SJSA1 (cell line): Measurements from ENCODE around the gene ATP6V1C2. TPM values are rescaled to one million over a fixed set of nuclear protein-coding genes. Genes with fewer than 3 reads are reported as not detected.

Source experiments
- DNase-seq, 2 experiments: peaks; one replicate each; pipeline ENCODE4 v3.0.0-alpha.2; 2015 to 2020; ENCODE audit warnings: low spot score in 2 of 2, low read depth in 1 of 2
- H3K27ac ChIP-seq: fragments of 250-450 bp; sonication (Bioruptor Pico); 2 replicates; pipeline ENCODE4 v1.5.1; 2020; ENCODE audit warnings: mild to moderate bottlenecking, moderate library complexity
- H3K27me3 ChIP-seq: fragments of 250-450 bp; sonication (Bioruptor Pico); replicated peaks from 2 replicates; pipeline ENCODE4 v1.5.1; 2020; ENCODE audit warnings: mild to moderate bottlenecking, moderate library complexity
- H3K36me3 ChIP-seq: fragments of 250-450 bp; sonication (Bioruptor Pico); 2 replicates; pipeline ENCODE4 v1.5.1; 2020; ENCODE audit warnings: mild to moderate bottlenecking
- H3K4me1 ChIP-seq: fragments of 250-450 bp; sonication (Bioruptor Pico); replicated peaks from 2 replicates; pipeline ENCODE4 v1.6.1; 2021; ENCODE audit warnings: mild to moderate bottlenecking
- H3K4me3 ChIP-seq: fragments of 250-450 bp; sonication (Bioruptor Pico); 2 replicates; pipeline ENCODE4 v1.5.1; 2020; ENCODE audit warnings: mild to moderate bottlenecking
- H3K9me3 ChIP-seq: fragments of 250-450 bp; sonication (Bioruptor Pico); replicated peaks from 2 replicates; pipeline ENCODE4 v1.5.1; 2020; ENCODE audit warnings: mild to moderate bottlenecking
- total RNA-seq: library from RNA; depleted of rRNA; stranded (reverse); fragments of >200 nt; shearing (Covaris generic); gene quantifications from 2 replicates; pipeline ENCODE4 v1.2.3, GENCODE V29; 2014

ATP6V1C2 gene
- total RNA-seq, 1 experiment from 2014 or later: 0.13 TPM

- no peak overlapping the region for H3K4me3 ChIP-seq
- no peaks in the 10 kb centered on the region for H3K4me1 ChIP-seq
- H3K9me3 ChIP-seq: no peaks in the 10 kb centered on the region
- no peak overlapping the region for H3K27ac ChIP-seq
- DNase-seq: no peak
- H3K27me3 ChIP-seq: no peaks in the 10 kb centered on the region
- H3K36me3 ChIP-seq: no peaks in the 10 kb centered on the region
Observed at GRCh38 chr2:10765914-10766313, 44.5 kb downstream of the ATP6V1C2 start.

GRCh38 chr2:10768063-10768507 lies 46.7 kb downstream of the ATP6V1C2 start:
- H3K9me3 ChIP-seq: no peaks in the 10 kb centered on the region
- H3K4me3 ChIP-seq: no peak overlapping the region
- H3K27me3 ChIP-seq: no peaks in the 10 kb centered on the region
- H3K27ac ChIP-seq: no peak overlapping the region
- DNase-seq: no peak
- H3K36me3 ChIP-seq: no peaks in the 10 kb centered on the region
- H3K4me1 ChIP-seq: no peaks in the 10 kb centered on the region

GRCh38 chr2:10770956-10771750 lies 49.7 kb downstream of the ATP6V1C2 start:
- Histone ChIP-seq H3K27ac (no peak overlapping the region), H3K36me3 (no peaks in the 10 kb centered on the region), H3K9me3 (no peaks in the 10 kb centered on the region), H3K4me3 (no peak overlapping the region), H3K4me1 (no peaks in the 10 kb centered on the region), H3K27me3 (no peaks in the 10 kb centered on the region)
- no peak for DNase-seq

DNA sequence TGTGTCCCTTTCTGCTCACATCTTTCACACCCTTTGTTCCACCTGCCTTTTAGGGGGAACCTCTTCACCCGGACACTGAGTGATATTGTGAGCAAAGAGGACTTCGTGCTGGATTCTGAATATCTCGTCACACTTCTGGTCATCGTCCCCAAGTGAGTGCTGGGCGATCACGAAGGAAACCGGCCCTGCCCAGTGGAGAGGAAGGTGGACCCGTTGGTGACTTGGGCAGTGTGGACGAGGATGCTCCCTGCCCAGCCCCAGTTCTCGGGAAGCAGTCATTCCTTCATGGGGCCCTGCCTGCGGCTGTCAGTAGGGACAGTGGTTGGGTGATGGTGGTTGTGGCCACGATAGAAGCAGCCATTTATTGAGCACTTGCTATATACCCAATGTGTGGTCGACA lies 50.4 kb downstream of the ATP6V1C2 start:
- Histone ChIP-seq H3K36me3 (no peaks in the 10 kb centered on the region), H3K4me1 (no peaks in the 10 kb centered on the region), H3K4me3 (no peak overlapping the region), H3K27me3 (no peaks in the 10 kb centered on the region), H3K9me3 (no peaks in the 10 kb centered on the region), H3K27ac (no peak overlapping the region)
- no peak for DNase-seq

DNA sequence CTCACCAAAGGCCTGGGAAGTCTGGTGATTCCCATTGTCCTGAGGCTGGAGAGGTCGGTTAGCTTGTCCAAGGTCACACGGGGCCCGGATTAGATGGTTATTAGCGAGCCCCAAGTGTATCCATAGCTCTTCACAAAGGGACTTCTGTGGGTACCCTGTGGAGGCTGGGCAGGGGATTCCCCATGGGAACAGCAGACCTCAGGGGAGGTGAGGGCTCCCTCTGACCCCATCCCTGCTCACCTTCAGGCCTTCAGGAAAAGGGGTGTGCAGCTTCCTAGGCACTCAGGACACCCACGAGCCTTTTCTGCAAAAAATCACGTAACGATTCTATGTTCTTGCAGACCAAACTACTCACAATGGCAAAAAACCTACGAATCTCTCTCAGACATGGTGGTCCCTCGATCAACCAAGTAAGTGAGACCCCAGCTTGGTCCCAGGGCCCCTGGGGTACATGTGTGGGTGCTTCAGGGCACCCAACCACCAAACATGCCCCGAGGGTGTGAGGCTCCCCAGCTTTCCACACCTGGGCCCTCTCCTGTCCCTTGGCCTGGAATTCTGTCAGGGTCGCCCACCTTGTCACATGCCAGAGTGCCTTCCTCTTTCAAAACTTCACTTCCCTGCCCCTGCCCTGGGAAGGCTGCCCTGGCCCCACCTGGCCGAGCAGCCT lies 50.9 kb downstream of the ATP6V1C2 start:
- DNase-seq: no peak
- Histone ChIP-seq H3K27ac (no peak overlapping the region), H3K4me3 (no peak overlapping the region), H3K9me3 (no peaks in the 10 kb centered on the region), H3K36me3 (no peaks in the 10 kb centered on the region), H3K4me1 (no peaks in the 10 kb centered on the region), H3K27me3 (no peaks in the 10 kb centered on the region)

- no peak overlapping the region for H3K27ac ChIP-seq
- H3K36me3 ChIP-seq: peaks cover 2% of the 10 kb centered on the region; the same call in 1 of the 2 replicates
- H3K27me3 ChIP-seq: no peaks in the 10 kb centered on the region
- H3K4me1 ChIP-seq: no peaks in the 10 kb centered on the region
- DNase-seq: no peak
- H3K9me3 ChIP-seq: no peaks in the 10 kb centered on the region
- H3K4me3 ChIP-seq: no peak overlapping the region
Observed at GRCh38 chr2:10772868-10773215, 51.4 kb downstream of the ATP6V1C2 start.

DNA sequence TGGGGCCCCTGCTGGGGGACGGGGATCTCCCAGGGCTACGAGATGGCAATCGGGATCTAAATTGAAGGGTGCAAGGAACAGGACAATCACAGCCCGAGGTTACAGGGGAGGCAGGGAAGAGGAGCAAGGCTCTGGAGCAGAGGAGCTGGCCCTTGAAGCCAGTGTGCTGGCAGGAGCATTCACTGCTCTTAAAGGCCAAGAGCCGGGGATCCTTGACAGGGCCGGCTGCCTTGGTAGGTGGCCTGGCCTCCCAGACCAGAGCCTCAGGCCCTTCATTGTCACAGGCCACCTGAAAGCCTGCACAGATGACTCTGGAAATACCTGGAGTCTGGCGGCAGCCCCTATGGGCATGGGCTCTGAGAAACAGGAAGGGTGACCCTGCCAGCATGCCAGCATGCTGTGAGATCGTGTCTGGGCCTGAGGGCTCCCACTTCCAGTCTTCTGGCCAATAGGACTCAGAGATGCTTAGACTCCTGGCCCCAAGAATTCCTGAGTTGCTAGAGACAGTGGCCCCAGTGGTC lies 52.5 kb downstream of the ATP6V1C2 start:
- no peak overlapping the region for H3K27ac ChIP-seq

DNA sequence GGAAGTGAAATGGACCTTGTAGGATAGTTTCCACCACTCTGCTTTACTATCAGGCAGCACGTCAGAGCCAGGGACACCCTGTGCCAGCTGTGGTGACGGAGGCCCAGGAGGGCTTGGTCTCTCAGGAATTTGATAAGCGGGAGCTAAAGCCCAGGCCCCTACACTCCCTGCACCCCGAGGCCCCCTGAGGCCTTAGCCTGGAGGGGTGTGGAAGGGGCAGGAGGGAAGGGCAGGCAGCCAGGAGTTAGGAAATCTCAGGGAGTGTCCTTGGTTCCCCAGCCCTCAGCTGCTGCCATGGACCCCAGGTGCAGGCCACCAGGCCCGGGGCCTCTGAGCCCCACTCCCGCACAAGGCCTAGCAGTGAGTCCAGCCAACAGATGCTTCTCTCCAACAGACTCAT lies 53.0 kb downstream of the ATP6V1C2 start:
- peaks cover 10% of the 10 kb centered on the region; the same call in 1 of the 2 replicates for H3K36me3 ChIP-seq
- H3K27ac ChIP-seq: no peak overlapping the region
- no peaks in the 10 kb centered on the region for H3K9me3 ChIP-seq
- DNase-seq: no peak
- H3K4me3 ChIP-seq: no peak overlapping the region
- no peaks in the 10 kb centered on the region for H3K27me3 ChIP-seq
- no peaks in the 10 kb centered on the region for H3K4me1 ChIP-seq

More for the DNA sequence above, 52.5 kb downstream of the ATP6V1C2 start:
- no peak overlapping the region for H3K4me3 ChIP-seq
- no peaks in the 10 kb centered on the region for H3K9me3 ChIP-seq
- DNase-seq: no peak
- peaks cover 10% of the 10 kb centered on the region; the same call in 1 of the 2 replicates for H3K36me3 ChIP-seq
- no peaks in the 10 kb centered on the region for H3K4me1 ChIP-seq
- no peaks in the 10 kb centered on the region for H3K27me3 ChIP-seq

GRCh38 chr2:10775021-10775780 lies 53.8 kb downstream of the ATP6V1C2 start:
- peaks cover 15% of the 10 kb centered on the region for H3K36me3 ChIP-seq
- no peaks in the 10 kb centered on the region for H3K9me3 ChIP-seq
- no peaks in the 10 kb centered on the region for H3K27me3 ChIP-seq
- DNase-seq: no peak
- no peaks in the 10 kb centered on the region for H3K4me1 ChIP-seq
- H3K4me3 ChIP-seq: no peak overlapping the region
- no peak overlapping the region for H3K27ac ChIP-seq

DNA sequence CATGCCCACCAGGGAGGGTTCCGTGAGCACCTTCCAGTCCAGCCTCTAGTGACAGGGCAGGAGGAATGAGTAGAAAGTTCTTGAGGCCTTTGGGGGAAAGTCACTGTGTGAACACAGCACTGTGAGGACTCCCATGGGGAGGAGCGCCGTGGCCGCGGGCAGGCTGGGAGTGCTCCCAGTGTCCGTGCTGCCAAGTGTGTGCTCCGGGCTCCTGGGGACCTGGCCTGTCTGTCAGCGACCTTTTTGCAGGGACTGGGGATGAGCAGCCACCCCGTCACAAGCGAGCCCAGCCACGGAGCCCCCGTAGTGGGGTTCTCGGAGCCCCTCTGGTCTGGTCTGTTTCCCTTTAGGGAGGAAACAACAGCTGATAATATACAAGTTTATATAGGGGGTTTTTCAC lies 54.4 kb downstream of the ATP6V1C2 start:
- no peak for DNase-seq
- no peaks in the 10 kb centered on the region for H3K27me3 ChIP-seq
- H3K27ac ChIP-seq: no peak overlapping the region
- no peaks in the 10 kb centered on the region for H3K9me3 ChIP-seq
- no peak overlapping the region for H3K4me3 ChIP-seq
- peaks cover 22% of the 10 kb centered on the region for H3K36me3 ChIP-seq
- H3K4me1 ChIP-seq: no peaks in the 10 kb centered on the region

DNA sequence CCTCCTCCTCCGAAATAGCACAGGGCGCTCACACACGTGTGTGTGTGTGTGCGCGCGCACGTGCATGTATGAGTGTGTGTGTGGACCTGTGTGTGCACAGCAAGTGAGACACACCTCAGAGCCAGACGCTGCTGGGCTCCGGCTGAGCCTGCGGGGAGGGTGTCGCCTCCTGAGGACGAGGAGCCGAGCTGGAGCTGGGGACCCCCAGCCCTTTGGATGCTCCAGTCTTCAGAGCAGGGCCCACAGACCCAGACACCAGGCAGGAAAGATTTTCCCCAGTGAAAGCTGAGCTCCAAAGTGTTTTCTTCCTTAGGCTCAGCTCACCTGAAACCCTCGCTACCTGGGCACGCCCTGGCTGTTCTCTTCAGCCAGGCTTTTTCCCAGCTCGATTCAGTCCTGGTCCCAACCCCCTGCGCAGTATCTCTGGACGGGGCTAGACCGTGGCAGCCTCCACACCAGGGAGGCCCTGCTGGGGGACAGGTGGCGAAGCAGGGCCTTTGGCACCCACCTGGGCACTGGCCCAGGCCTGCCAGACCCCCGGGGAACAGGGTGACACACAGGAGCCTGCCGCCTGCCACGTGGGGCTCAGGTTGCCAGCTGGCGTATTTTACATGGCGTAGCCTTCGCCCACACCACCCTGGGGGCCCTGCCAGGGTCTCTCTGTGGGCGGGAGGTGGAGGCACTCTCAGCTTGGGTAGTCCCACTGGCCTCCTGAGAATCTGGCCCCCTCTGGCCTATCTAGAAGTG lies 55.0 kb downstream of the ATP6V1C2 start:
- no peak overlapping the region for H3K4me3 ChIP-seq
- no peaks in the 10 kb centered on the region for H3K9me3 ChIP-seq
- H3K36me3 ChIP-seq: peaks cover 27% of the 10 kb centered on the region
- H3K27ac ChIP-seq: no peak overlapping the region
- DNase-seq: no peak
- H3K4me1 ChIP-seq: no peaks in the 10 kb centered on the region
- H3K27me3 ChIP-seq: no peaks in the 10 kb centered on the region

- Histone ChIP-seq H3K36me3 (peaks cover 36% of the 10 kb centered on the region), H3K4me1 (no peaks in the 10 kb centered on the region), H3K27ac (no peak overlapping the region), H3K27me3 (no peaks in the 10 kb centered on the region), H3K4me3 (no peak overlapping the region), H3K9me3 (no peaks in the 10 kb centered on the region)
- DNase-seq: no peak
Observed at GRCh38 chr2:10777111-10777841, 55.8 kb downstream of the ATP6V1C2 start.
